TTC549 (cell line): Measurements from ENCODE around the gene CAPS.

Experiments
- FAIRE-seq: peaks from 2 replicates; lab custom pipeline; 2012; peaks lifted over from hg19 to GRCh38; lab: Jason Lieb, UNC

CAPS gene

DNA sequence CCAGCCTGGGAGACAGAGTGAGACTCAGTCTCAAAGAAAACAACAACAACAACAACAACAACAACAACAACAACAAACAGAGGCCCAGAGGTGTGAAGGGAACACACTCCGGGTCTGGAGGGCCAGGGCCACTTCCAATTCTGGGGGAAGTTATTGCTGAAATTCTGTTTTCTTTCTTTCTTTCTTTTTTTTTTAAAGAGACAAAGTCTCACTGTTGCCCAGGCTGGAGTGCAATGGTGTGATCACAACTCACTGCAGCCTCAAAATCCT lies 3.5 kb upstream of the CAPS start:
- no peak for FAIRE-seq

DNA sequence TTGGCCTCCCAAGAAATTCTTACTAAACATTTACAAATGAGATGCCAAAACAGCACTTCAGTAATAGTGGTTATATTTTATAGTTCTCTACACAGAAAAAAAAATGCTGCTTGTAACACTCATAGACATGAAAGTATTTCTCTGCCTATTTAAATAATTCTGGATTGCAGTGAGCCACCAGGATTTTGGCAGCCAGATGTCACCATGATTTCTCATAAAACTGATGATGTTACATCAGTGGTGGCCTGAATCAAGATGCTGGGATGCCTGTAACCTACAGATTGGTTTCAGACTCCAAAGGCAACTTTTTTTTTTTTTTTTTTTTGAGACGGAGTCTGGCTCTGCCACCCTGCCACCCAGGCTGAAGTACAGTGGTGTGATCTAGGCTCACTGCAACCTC lies 2.7 kb upstream of the CAPS start:
- FAIRE-seq: no peak

DNA sequence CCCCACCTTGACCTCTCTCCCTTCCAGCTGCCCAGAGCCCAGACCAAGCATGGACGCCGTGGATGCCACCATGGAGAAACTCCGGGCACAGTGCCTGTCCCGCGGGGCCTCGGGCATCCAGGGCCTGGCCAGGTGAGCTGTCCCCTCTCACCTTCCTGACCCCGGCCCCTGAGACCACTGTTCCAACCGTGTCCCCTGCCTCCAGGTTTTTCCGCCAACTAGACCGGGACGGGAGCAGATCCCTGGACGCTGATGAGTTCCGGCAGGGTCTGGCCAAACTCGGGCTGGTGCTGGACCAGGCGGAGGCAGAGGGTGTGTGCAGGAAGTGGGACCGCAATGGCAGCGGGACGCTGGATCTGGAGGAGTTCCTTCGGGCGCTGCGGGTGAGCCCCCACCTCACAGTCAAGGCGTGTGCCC lies 312 bp downstream of the CAPS start:
- no peak for FAIRE-seq

GRCh38 chr19:5914946-5915781 lies 1.1 kb downstream of the CAPS start:
- FAIRE-seq: no peak

GRCh38 chr19:5915782-5916165 lies 1.7 kb downstream of the CAPS start:
- no peak for FAIRE-seq

DNA sequence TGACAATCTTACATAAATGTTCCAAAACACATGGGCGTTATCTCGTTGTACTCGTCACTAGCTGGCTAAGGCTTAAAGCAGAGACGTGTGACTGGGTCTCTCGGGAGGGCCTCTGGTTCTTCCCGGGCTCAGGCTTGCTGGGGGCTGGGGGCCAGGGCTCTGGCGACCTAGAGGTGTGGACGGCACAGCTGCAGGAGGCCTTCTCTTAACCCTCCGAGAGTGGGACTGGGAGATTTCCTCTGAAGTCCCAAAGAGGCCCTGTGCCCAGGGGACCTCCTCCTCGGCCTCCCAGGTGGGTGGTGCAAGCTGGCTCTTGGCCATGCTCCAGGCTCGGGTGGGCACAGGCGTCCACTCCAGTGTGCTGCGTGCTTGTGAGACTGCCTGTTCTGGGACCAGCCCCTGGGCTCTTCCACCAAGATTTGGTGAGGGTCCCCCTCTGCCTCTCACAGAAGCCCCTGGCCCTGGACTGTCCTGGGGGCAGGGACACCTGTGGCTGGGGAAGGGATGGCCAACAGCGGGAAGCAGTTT lies 2.2 kb downstream of the CAPS start:
- no peak for FAIRE-seq

GRCh38 chr19:5917431-5918107 lies 3.5 kb downstream of the CAPS start:
- no peak for FAIRE-seq

DNA sequence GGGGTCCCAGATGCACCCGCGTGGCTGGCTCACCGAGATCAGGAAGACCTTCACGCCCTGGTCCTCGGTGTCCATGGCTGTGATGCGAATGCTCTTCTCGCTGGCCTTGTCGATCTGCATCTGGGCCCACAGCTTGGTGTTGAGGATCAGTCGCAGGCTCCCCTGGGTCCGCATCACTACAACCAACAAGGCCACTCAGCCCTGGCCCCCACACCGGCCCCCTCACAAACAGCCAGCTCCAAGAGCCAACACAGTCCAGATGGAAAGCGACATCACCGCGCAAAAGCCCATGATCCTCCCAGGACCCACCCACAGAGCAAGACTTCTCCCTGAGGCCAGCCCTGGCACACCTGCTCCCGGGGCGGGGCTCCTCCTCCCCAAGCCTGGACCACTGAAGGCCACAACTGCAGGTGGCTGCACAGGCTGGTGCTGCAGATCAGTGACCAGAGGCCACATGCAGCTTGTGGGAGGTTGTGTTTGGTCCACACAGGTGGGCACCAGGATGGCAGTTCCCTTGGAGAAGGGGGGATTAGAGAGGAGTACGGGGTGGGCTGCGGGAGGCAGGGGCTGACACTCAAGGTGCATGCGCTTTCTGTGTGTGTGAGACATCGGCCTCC lies 4.5 kb downstream of the CAPS start:
- FAIRE-seq: no peak

DNA sequence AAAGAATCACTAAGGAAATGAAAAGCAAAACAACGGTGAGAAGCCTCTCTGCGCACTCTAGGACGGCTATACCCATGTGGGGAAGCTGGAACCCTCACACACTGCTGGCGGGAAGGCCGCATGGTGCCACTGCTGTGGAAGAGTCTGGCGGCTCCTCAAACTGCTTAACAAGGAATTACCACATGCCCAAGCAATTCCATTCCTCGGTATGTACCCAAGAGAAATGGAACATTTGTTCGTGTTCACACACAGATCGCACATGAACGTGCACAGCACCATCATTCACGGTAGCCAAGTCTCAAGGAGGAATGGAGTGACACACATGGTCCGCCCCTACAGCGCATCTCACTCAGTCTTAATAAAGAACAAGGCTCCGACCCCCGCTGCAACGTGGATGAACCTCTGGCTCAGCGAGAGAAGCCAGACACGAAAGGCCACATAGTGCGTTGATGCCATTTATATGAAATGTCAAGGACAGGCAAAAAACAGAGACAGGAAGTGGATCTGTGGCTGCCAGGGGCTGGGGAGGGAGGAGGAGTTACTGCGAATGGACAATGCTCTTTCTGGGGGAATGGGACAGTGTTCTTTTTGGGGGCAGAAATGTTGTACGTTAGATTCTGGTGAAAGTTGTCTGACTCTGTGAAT lies 7.6 kb downstream of the CAPS start:
- no peak for FAIRE-seq

DNA sequence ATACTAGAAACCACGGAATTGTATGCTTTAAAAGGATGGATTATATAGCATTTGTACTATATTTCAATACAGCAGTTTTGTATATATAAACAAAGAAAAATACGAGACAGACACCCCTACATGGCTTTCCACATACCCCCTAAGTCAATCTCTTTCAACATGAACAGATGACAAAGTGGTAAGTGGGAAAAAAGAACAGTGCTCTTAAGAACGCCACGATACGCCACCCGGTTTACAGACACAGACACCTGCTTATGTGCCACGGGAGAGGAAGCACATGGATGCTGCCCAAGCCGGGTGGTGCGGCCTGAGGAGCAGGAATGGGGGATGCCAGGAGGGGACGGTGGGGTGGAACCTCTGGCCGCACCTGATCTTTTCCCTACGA lies 8.1 kb downstream of the CAPS start:
- no peak for FAIRE-seq

- FAIRE-seq: no peak
These were observed 9.3 kb downstream of the CAPS start for GRCh38 chr19:5923356-5923755.

DNA sequence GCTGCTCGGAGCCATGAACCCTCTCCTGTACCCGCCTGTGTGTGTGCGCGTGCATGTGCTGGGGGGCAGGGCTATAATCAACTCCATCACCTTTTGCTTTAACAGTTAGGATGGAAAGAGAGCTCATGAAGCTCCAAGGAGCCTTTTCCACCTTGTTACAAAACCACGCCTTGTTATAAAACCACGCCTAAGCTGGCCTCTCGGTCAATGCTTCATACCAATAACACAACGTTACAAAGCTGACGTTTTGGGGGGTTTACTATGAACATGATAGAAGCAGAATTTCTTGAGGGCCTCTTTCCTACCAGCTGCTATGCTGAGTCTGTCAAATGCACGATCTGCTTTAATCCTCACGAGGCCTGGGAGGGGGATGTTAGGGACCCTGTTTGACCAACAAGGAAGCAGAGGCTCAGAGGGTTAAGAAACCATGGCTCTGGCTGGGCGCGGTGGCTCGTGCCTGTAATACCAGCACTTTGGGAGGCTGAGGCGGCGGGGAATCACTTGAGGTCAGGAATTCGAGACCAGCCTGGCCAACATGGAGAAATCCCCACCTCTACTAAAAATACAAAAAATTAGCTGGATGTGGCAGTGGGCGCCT lies 11.9 kb downstream of the CAPS start:
- FAIRE-seq: no peak

- FAIRE-seq: no peak
These were observed 12.8 kb downstream of the CAPS start for GRCh38 chr19:5926641-5927440.

DNA sequence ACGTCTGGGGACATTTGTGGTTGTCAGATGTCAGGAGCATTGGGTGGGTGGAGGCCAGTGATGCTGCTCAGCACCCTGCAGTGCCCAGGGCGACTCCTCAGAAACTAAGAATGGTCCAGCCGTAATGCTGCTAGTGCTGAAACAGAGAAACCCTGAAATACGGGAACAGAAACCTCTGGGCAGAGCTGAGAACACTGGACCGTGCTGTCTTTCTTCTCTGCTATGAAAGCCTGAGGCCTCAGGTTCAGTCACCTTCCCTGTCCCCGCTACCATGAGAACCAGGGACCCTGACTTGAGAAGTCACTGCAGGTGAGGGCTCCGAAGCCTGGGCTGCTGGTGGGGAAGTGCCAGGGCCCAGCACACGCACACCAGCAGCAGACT lies 13.4 kb downstream of the CAPS start:
- no peak for FAIRE-seq

GRCh38 chr19:5929179-5929578 lies 15.1 kb downstream of the CAPS start:
- no peak for FAIRE-seq

DNA sequence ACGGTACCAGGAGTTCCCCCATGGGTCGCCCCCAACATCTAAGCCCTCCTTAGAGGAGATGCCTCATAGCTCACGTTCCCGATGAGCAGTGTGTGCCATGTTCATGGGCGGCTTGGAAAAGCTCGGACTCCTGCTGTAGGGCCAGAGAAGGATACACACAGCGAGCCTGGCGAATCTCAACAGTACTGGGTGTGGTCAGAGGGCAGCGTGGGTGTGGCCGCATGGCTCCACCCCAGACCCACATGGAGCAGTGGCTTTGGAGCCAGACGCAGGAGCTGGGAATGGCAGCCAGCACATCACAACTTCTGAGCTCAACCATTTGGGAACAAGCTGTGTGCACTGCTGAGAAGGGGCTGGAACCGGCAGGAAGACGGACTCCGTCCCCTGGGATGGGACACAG lies 15.6 kb downstream of the CAPS start:
- no peak for FAIRE-seq

- no peak for FAIRE-seq
These were observed 17.2 kb downstream of the CAPS start for GRCh38 chr19:5931251-5931650.

- no peak for FAIRE-seq
These were observed 18.1 kb downstream of the CAPS start for GRCh38 chr19:5932146-5932545.

GRCh38 chr19:5932609-5933262 lies 18.7 kb downstream of the CAPS start:
- FAIRE-seq: no peak

- no peak for FAIRE-seq
These were observed 19.5 kb downstream of the CAPS start for GRCh38 chr19:5933391-5934068.

GRCh38 chr19:5934069-5934401 lies 20.0 kb downstream of the CAPS start:
- FAIRE-seq: no peak
